Glomerular visceral epithelial cell (primary cell): ENCODE measurements around the gene TGFB2.

Source experiments
- DNase-seq: peaks from one replicate; pipeline ENCODE4 v3.0.0-alpha.2; 2016; ENCODE audit errors: extremely low spot score

Gene TGFB2

GRCh38 chr1:218384581-218384993 lies 39.5 kb downstream of the TGFB2 start:
- DNase-seq, result peak; percentile 76

GRCh38 chr1:218388591-218388990 lies 43.5 kb downstream of the TGFB2 start:
- no peak for DNase-seq

GRCh38 chr1:218390618-218391017 lies 45.5 kb downstream of the TGFB2 start:
- DNase-seq, result no peak

- no peak for DNase-seq
These were observed 47.6 kb downstream of the TGFB2 start for GRCh38 chr1:218392780-218393179.

GRCh38 chr1:218394416-218394815 lies 49.3 kb downstream of the TGFB2 start:
- no peak for DNase-seq

GRCh38 chr1:218394989-218395388 lies 49.9 kb downstream of the TGFB2 start:
- no peak for DNase-seq

- DNase-seq, result no peak
These were observed 50.8 kb downstream of the TGFB2 start for GRCh38 chr1:218395916-218396315.

GRCh38 chr1:218397752-218398339 lies 52.7 kb downstream of the TGFB2 start:
- peak; percentile 89 for DNase-seq

GRCh38 chr1:218400624-218401023 lies 55.5 kb downstream of the TGFB2 start:
- no peak for DNase-seq

GRCh38 chr1:218401441-218401997 lies 56.4 kb downstream of the TGFB2 start:
- DNase-seq, result no peak

GRCh38 chr1:218401998-218402785 lies 57.1 kb downstream of the TGFB2 start:
- DNase-seq, result no peak

GRCh38 chr1:218402786-218403120 lies 57.6 kb downstream of the TGFB2 start:
- DNase-seq, result no peak

GRCh38 chr1:218403300-218403699 lies 58.2 kb downstream of the TGFB2 start:
- DNase-seq, result no peak

- DNase-seq, result no peak
These were observed 62.5 kb downstream of the TGFB2 start for GRCh38 chr1:218407630-218408029.

- no peak for DNase-seq
These were observed 63.0 kb downstream of the TGFB2 start for GRCh38 chr1:218408135-218408534.

GRCh38 chr1:218408942-218409341 lies 63.8 kb downstream of the TGFB2 start:
- no peak for DNase-seq

- DNase-seq, result no peak
These were observed 64.9 kb downstream of the TGFB2 start for GRCh38 chr1:218409946-218410510.

GRCh38 chr1:218411101-218411500 lies 66.0 kb downstream of the TGFB2 start:
- no peak for DNase-seq

- DNase-seq, result no peak
These were observed 67.0 kb downstream of the TGFB2 start for GRCh38 chr1:218412171-218412570.

GRCh38 chr1:218413179-218413578 lies 68.0 kb downstream of the TGFB2 start:
- DNase-seq, result no peak

GRCh38 chr1:218414060-218414728 lies 69.1 kb downstream of the TGFB2 start:
- no peak for DNase-seq

- no peak for DNase-seq
These were observed 70.6 kb downstream of the TGFB2 start for GRCh38 chr1:218415726-218416125.
